ENCODE measurements around the gene KRT17.
"Not testable (repeated sequence)": the region's sequence is repeated elsewhere in the genome, so short reads cannot be mapped to it uniquely, and the experiment has no call there.

Gene KRT17

GRCh38 chr17:41634639-41635038 lies 10.3 kb upstream of the KRT17 start:
- DNase-seq (ENCODE audit: low read depth): no peak

DNA sequence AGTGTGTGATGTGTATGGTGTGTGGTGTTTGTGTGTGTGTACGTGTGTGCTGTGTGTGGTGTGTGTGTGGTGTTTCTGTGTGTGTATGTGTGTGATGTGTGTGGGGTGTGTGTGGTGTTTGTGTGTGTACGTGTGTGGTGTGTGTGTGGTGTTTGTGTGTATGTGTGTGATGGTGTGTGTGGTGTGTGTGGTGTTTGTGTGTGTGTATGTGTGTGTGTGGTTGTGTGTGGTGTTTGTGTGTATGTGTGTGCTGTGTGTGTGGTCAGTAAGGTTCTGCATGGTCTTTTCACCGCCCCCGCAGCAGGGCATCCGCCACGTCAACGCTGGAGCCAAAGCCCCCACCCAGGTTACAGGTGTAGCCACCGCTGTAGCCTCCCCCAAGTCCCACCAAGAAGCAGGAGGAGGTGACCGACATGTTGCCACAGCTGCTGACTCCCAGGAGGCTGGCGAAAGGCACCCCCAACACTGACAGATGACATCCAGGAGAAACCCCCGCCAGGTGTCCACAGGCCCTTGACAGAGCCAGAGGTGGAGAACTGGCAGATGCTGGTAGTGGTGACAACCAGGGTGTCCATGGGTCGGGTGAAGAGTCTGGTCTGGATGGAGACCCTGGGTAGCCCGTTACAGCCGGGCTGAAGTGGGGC lies 9.3 kb upstream of the KRT17 start:
- DNase-seq (ENCODE audit: low read depth): no peak

DNA sequence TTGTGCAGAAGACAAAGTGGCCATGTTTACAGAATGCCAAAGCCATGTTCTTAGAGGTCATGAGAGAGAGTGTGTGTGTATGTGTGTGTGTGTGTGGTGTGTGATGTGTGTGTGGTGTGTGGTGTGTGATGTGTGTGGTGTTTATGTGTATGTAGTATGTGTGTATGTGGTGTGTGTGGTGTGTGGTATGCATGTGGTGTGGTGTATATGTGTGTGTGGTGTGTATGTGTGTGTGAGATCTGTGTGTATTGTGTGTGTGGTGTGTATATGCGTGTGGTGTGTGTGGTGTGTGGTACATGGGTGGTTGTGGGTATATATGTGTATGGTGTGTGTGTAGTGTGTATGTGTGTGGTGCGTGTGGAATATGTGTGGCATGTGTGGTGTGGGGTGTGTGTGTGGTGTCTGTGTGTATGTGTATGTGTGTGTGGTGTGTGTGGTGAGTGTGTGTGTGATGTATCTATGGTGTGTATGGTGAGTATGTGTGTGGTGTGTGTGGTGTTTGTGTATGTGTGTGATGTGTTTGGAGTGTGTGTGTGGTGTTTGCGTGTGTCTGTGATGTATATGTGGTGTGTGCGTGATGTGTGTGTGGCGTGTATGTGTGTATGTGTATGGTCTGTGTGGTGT lies 8.2 kb upstream of the KRT17 start:
- DNase-seq (ENCODE audit: low read depth): no peak

- DNase-seq (ENCODE audit: low read depth): no peak
These were observed 7.5 kb upstream of the KRT17 start for GRCh38 chr17:41631898-41632285.

GRCh38 chr17:41631025-41631897 lies 6.9 kb upstream of the KRT17 start:
- DNase-seq (ENCODE audit: low read depth): no peak

DNA sequence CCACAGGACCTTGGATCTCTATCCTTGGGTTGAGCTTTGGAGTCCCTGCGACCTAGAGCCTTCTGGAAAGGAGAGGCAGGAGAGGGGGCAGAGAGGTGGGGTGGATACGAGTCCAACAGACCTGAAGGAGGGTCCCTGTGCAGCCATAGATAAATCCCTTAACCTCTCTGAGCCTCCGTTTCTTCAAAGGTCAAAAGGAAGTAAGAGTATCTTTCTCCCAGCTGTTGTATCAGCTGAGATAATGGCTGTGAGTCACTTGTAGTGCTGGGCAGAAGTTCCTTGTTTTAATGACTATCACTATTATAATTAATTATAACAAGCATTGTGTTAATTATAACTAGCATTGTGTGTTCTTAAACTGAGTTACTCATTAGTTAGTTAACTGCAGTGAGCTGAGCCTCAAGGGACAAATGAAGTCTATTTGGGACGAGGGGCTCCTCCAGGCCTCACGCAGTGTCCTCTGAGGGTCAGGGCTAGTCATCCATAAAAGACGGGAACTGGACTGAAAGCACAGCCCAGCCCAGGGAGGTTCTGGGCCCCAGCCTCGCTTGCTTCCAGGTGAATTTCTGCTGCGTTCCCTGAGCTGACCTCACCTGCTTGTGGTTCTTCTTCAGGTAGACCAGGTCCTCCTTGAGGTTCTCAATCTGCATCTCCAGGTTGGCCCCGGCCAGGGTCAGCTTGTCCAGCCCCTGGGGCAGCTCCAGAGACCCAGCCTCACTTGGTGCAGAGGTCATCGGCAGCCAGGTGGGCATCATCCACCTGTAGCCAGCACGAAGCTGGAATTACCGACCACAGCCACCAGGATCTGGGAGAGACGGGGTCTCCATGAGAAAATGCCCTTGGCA lies 5.7 kb upstream of the KRT17 start:
- no peak for DNase-seq (ENCODE audit: low read depth)

GRCh38 chr17:41629316-41629715 lies 4.9 kb upstream of the KRT17 start:
- DNase-seq (ENCODE audit: low read depth): no peak

DNA sequence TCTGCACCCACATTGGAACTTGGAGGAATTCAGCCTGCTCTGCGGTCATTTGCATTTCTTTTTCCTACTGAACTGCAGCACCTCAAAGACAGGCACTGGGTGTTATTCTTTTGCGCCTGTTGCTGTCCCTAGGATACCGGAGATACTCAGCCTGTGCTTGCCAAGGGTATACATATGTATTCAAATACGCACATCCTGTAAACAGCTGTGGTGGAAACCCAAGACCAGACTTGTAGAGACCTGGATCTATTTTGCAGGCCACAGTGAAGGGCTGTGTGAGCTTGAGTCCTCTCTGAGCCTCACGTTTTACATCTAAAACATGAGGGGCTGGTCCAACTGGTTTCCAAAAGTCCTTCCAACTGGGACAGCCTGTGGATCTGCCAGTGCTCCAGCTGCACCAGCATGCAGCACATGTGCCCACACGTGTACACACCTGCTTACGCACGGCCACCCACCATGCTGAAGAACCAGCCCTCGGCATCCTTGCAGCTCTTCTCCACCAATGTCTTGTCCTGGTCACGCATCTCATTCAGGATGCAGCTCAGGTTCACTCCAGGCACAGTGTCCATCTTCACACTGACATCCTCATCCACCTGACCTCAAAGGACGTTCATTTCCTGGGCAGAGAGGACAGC lies 4.4 kb upstream of the KRT17 start:
- not testable (repeated sequence) for DNase-seq (ENCODE audit: low read depth)

GRCh38 chr17:41628073-41628370 lies 3.6 kb upstream of the KRT17 start:
- not testable (repeated sequence) for DNase-seq (ENCODE audit: low read depth)

DNA sequence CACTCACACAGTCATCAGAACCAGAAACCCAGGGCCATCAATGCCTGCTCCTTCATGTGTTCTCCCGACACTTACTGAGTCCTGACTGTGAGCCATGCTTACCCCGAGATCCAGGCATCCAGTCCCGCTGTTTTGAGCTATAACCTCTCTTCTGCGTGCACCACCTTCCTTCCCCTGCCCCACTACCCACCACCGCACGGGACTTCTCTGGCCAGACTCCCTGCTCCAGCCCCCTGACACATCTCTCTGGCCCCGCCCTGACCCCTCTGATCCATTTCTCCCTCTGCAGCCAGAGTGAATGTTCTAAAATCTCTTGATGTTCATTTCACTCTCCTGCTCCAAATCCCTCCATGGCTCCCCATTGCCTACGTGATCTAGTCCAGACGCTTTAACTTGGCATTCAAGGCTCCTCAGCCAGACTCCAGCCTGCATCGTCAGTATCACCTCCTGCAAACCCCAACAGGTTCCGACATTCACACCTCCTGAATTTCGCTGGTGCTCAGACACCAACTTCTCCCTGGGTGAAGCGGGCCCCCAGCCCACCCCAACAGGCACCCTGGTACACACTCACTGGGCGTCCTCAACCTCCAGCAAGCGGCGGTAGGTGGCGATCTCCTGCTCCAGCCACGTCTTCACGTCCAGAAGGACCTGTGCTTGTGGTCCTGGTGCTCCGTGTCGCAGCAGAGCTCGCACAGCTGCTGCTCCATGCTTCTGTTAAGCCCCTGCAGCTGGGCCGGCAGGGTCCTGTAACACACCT lies 3.1 kb upstream of the KRT17 start:
- no peak for DNase-seq (ENCODE audit: low read depth)

DNA sequence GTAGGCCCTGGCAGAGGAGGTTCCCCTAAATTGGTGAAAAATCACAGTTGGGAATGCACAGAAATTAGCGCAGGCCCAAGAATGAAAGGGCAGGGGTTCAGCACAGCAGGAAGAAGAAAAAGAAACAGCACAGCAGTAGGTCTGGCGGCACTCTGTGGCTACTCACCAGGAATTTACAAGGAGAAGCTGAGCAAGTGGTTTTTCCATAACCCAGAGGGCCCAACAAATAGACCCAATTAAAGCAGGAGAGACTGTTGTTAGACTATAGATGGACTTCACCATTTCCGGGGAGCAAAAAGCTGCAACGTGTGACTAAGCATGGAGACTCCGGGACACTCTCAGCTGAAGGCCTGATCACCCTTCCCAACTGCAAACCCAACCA lies 2.5 kb upstream of the KRT17 start:
- not testable (repeated sequence) for DNase-seq (ENCODE audit: low read depth)

DNA sequence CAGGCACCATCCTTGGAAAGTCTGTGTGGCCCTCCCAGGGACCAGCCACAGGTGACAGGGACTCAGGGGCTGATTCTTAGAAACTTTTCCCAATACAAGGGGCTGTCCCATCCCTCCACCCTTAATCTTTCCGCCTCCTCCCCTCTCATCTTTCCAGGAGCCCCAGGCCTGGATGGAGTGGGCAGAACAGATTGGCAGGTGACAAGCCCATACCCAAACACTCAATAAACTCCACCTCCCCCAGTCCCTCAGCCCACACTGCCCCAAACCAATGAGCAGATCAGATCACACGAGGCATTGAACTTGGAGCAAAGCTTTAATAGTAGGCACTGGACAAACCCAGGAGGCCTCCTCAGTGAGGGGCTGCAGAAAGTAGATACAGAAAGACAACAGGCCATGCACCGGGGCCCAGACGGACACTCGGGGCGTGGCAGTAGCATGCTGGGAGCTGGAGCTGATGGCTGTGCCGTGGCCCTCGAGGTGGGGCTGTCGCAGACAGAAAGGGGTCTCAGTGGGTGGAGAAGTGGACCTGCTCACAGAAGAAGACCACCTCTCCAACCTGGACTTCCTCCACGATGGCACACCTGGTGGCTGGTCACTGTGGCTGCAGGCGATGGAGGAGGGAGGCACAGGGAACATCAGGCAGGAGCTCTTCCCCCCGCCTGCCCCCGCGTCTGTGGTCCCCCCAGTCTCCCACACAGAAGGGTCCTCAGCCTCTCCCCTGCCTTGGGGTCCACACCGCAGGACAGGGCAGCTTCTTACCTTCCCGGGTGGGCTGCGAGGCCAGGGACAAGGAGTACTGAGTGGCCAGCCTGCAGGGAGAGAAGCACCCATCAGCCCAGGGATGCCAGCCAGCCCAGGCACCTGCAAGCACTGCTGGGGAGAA lies 1.9 kb upstream of the KRT17 start:
- DNase-seq (ENCODE audit: low read depth): not testable (repeated sequence)

GRCh38 chr17:41625602-41626001 lies 1.2 kb upstream of the KRT17 start:
- DNase-seq (ENCODE audit: low read depth): no peak

GRCh38 chr17:41623184-41623861 lies 1.1 kb downstream of the KRT17 start:
- DNase-seq (ENCODE audit: low read depth): not testable (repeated sequence)

- DNase-seq (ENCODE audit: low read depth): not testable (repeated sequence)
These were observed 1.8 kb downstream of the KRT17 start for GRCh38 chr17:41622340-41623183.

- no peak for DNase-seq (ENCODE audit: low read depth)
These were observed 2.5 kb downstream of the KRT17 start for GRCh38 chr17:41621916-41622315.

DNA sequence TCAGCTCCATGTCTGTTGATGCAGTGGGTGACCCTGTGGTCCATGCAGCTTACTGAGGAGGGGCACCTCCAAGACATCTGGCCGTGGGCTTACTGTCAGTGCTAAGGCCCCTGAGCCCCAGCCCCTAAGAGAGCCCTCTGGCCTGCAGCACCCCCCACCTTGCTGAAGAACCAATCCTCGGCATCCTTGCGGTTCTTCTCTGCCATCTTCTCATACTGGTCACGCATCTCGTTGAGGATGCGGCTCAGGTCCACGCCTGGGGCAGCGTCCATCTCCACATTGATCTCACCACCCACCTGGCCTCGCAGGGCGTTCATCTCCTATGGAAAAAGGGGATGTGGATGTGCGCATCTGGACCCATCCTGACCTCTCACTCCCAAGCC lies 2.9 kb downstream of the KRT17 start:
- not testable (repeated sequence) for DNase-seq (ENCODE audit: low read depth)

DNA sequence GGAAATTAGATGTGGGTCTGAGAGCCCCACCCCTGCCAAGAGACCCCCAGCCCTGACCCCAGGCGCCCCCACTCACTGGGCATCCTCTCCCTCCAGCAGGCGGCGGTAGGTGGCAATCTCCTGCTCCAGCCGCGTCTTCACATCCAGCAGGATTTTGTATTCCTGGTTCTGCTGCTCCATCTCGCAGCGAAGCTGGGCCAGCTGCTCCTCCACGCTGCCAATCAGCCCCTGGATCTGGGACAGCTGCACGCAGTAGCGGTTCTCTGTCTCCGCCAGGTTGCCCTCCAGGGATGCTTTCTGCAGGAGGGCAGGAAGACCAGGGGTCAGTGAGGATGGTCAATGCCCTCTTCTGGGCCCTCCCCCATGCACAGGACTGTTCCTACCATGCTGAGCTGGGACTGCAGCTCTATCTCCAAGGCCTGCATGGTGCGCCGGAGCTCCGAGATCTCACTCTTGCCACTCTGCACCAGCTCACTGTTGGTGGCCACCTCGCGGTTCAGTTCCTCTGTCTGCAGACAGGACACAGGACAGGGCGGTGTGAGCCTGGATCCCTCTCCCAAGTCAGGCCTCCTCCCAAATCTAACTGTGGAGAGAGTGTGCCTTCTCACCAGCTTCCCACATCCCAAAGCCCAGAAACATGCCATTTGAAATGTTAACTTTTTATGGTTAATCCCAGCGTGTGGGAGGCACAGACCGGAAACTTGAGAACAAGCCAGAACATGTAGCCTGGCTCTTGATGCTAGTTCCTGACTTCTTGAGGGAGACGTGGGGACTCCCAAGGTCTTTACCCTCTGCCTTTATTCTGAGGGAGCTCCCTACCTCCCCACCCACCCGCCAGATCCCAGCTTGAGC lies 3.6 kb downstream of the KRT17 start:
- no peak for DNase-seq (ENCODE audit: low read depth)
